ENCODE results near the gene HIVEP3.

GRCh38 chr1:41500781-41501518 lies 417.8 kb downstream of the HIVEP3 start:
- TF ChIP-seq CTCF (IDR thresholded peaks at IDR 0.05; ENCODE audit: low read length) (no peak), EZH2 (IDR thresholded peaks at IDR 0.05; ENCODE audit: borderline replicate concordance, low read length) (no peak)

All from OCI-LY1 (cell line).